Endothelial cell of umbilical vein (primary cell): ENCODE data around the gene DIAPH3. TPM values are rescaled to one million over a fixed set of nuclear protein-coding genes. Genes with fewer than 3 reads are reported as not detected.

Experiments used
- BruUV-seq: library from RNA; stranded (reverse); fragments of 400-500 nt; replicated peaks from 2 replicates; lab custom pipeline; 2021; lab: Mats Ljungman, UMichigan
- CTCF ChIA-PET: fragments of 300-600, 350-600 bp; sonication (Branson Sonifier 250); formaldehyde crosslinking; loops from one replicate; lab custom pipeline; 2021; ENCODE audit warnings: antibody characterized with exemption, inconsistent platforms; lab: Charles Lee
- POLR2A ChIA-PET: fragments of 300-600, 350-600 bp; sonication (Branson Sonifier 250); formaldehyde crosslinking; loops from one replicate; lab custom pipeline; 2021; ENCODE audit warnings: antibody characterized with exemption, inconsistent platforms; lab: Charles Lee
- DNase-seq: peaks from one replicate; pipeline ENCODE4 v3.0.0-alpha.2; 2011; ENCODE audit warnings: low read depth, low spot score
- FAIRE-seq: peaks from 2 replicates; lab custom pipeline; 2011; peaks lifted over from hg19 to GRCh38; lab: Jason Lieb, UNC
- H2AFZ ChIP-seq: 2 replicates; pipeline ENCODE4 v1.6.0; 2012; ENCODE audit warnings: low read depth, low read length, control low read depth, inconsistent platforms
- H3K27ac ChIP-seq: 2 replicates; pipeline ENCODE4 v1.5.1; 2011; ENCODE audit warnings: low read depth, mild to moderate bottlenecking, control low read depth, low read length, moderate library complexity; ENCODE audit not compliant: insufficient read depth
- H3K27me3 ChIP-seq, 2 experiments: 2 replicates each; pipeline versions ENCODE4 v1.6.0 to v1.6.1; 2011; ENCODE audit warnings: low read length in 2 of 2, mixed read lengths in 1 of 2; ENCODE audit not compliant: control insufficient read depth in 2 of 2, insufficient read depth in 2 of 2
- H3K36me3 ChIP-seq, 2 experiments: 2 replicates in 1 of 2; 3 replicates in 1 of 2; pipeline ENCODE4 v1.5.1; 2011; ENCODE audit warnings: low read length in 2 of 2, mild to moderate bottlenecking in 1 of 2, moderate library complexity in 1 of 2; ENCODE audit not compliant: control insufficient read depth in 2 of 2, insufficient read depth in 2 of 2; ENCODE audit errors: extremely low read depth in 1 of 2
- H3K4me1 ChIP-seq: 3 replicates; pipeline ENCODE4 v1.5.1; 2011; ENCODE audit warnings: mild to moderate bottlenecking, low read length; ENCODE audit not compliant: control insufficient read depth, insufficient read depth; ENCODE audit errors: extremely low read depth
- H3K4me2 ChIP-seq: 2 replicates; pipeline ENCODE4 v1.6.1; 2011; ENCODE audit warnings: low read length, control low read depth, mixed read lengths; ENCODE audit not compliant: insufficient read depth
- H3K4me3 ChIP-seq, 3 experiments: fragments of 200-600 bp in 1 of 3; sonication (generic), shearing (Covaris generic) in 1 of 3; replicated peaks in 1 of 3; 2 replicates each; pipeline ENCODE4 v1.5.1; 2011 to 2016; ENCODE audit warnings: control low read depth in 3 of 3, low read length in 3 of 3, mild to moderate bottlenecking in 2 of 3, inconsistent platforms in 1 of 3, low read depth in 1 of 3, moderate library complexity in 1 of 3; ENCODE audit not compliant: insufficient read depth in 1 of 3
- H3K79me2 ChIP-seq: 2 replicates; pipeline ENCODE4 v1.6.0; 2012; ENCODE audit warnings: low read length, inconsistent platforms; ENCODE audit not compliant: control insufficient read depth, insufficient read depth
- H3K9ac ChIP-seq: replicated peaks from 2 replicates; pipeline ENCODE3; 2011; ENCODE audit warnings: low read length, control low read depth; ENCODE audit not compliant: insufficient read depth; ENCODE audit errors: extremely low read depth
- H3K9me1 ChIP-seq: replicated peaks from 3 replicates; pipeline ENCODE4 v1.6.0; 2011; ENCODE audit warnings: mild to moderate bottlenecking, low read length; ENCODE audit not compliant: control insufficient read depth, insufficient read depth; ENCODE audit errors: extremely low read depth
- H3K9me3 ChIP-seq: replicated peaks from 2 replicates; pipeline ENCODE4 v1.5.1; 2012; ENCODE audit warnings: low read length, inconsistent platforms; ENCODE audit not compliant: control insufficient read depth, insufficient read depth
- H4K20me1 ChIP-seq: replicated peaks from 2 replicates; pipeline ENCODE3; 2011; ENCODE audit warnings: mild to moderate bottlenecking, low read length; ENCODE audit not compliant: control insufficient read depth, insufficient read depth; ENCODE audit errors: extremely low read depth
- CTCF ChIP-seq, 2 donors: IDR thresholded peaks; 1 replicate in 1 of 2; 2 replicates in 1 of 2; pipeline ENCODE4 v1.5.1; 2011; ENCODE audit warnings: low read length in 2 of 2, mild to moderate bottlenecking in 2 of 2, moderate library complexity in 2 of 2, control low read depth in 1 of 2, inconsistent platforms in 1 of 2, low read depth in 1 of 2; ENCODE audit not compliant: insufficient read depth in 1 of 2; ENCODE audit errors: extremely low read depth in 1 of 2
- EZH2 ChIP-seq: IDR thresholded peaks from 2 replicates; pipeline ENCODE4 v1.6.1; 2012; ENCODE audit warnings: borderline replicate concordance, low read depth, mild to moderate bottlenecking, moderate library complexity, low read length, inconsistent platforms; ENCODE audit not compliant: severe bottlenecking
- FOS ChIP-seq: IDR thresholded peaks from 2 replicates; pipeline ENCODE4 v1.6.1; 2011; ENCODE audit warnings: mild to moderate bottlenecking, low read length, moderate library complexity, borderline replicate concordance; ENCODE audit not compliant: insufficient read depth
- GATA2 ChIP-seq: IDR thresholded peaks from 2 replicates; pipeline ENCODE4 v1.7.0; 2011; ENCODE audit warnings: low read depth, mild to moderate bottlenecking, moderate library complexity, mixed read lengths, low read length; ENCODE audit not compliant: insufficient read length, insufficient read depth
- JUN ChIP-seq: IDR thresholded peaks from 2 replicates; pipeline ENCODE4 v1.6.1; 2011; ENCODE audit warnings: borderline replicate concordance, low read depth; ENCODE audit not compliant: insufficient read length, insufficient read depth
- MAX ChIP-seq: IDR thresholded peaks from 2 replicates; pipeline ENCODE4 v1.6.1; 2011; ENCODE audit not compliant: insufficient read depth, insufficient read length
- MYC ChIP-seq: IDR thresholded peaks from one replicate; pipeline ENCODE4 v1.6.1; 2011; ENCODE audit warnings: mild to moderate bottlenecking, low read depth, low read length
- POLR2A ChIP-seq: IDR thresholded peaks from 2 replicates; pipeline ENCODE4 v1.6.1; 2012; ENCODE audit warnings: low read depth, mild to moderate bottlenecking, control low read depth, low read length
- POLR2AphosphoS5 ChIP-seq: IDR thresholded peaks from 2 replicates; pipeline ENCODE4 v1.6.1; 2012; ENCODE audit warnings: low read depth, mild to moderate bottlenecking, control low read depth, low read length, moderate library complexity; ENCODE audit not compliant: insufficient read depth
- dilution Hi-C: fragments of 300-500 bp; cut with MboI; formaldehyde crosslinking; loops from one replicate; pipeline ENCODE4 v1.15.0; 2019; ENCODE audit warnings: low sequenced_read_pairs; ENCODE audit not compliant: extremely low pct_ligation_motif_present
- intact Hi-C: fragments of 100-400 bp; cut with micrococcal nuclease; formaldehyde crosslinking; loops from one replicate; pipeline ENCODE4 v1.10.0; 2022
- polyA plus RNA-seq, 4 experiments: library from polyadenylated mRNA; depleted of rRNA in 3 of 4; stranded (reverse) in 3 of 4; unstranded in 1 of 4; fragments of >200 nt; gene quantifications; 2 replicates each; pipeline versions ENCODE4 v1.2.1 to v1.2.3, GENCODE V29; 2011 to 2012; ENCODE audit warnings: missing spikeins in 1 of 4
- total RNA-seq: library from RNA; stranded (reverse); gene quantifications from 2 replicates; pipeline ENCODE4 v1.2.3, GENCODE V29; 2021

DIAPH3 gene
- total and polyA plus RNA-seq, 2 donors (not counting 3 experiments of a cell fraction or from before 2014, with no cell fraction given): 9.9 to 44.0 TPM

- CTCF ChIA-PET: no interaction called here
- no peak for DNase-seq
- Histone ChIP-seq H3K36me3 (peaks cover 0 to 3% of the 10 kb centered on the region in 2 experiments), H3K4me3 (no peak overlapping the region), H3K4me1 (no peaks in the 10 kb centered on the region), H4K20me1 (no peaks in the 10 kb centered on the region), H3K27ac (no peak overlapping the region), H3K9me1 (peaks cover 3% of the 10 kb centered on the region), H3K9ac (no peak overlapping the region), H3K9me3 (no peaks in the 10 kb centered on the region), H3K27me3 (no peaks in the 10 kb centered on the region), H2AFZ (no peak overlapping the region), H3K4me2 (no peak overlapping the region), H3K79me2 (no peaks in the 10 kb centered on the region)
- dilution Hi-C loops (no loop called here), intact Hi-C loops (no loop called here)
- BruUV-seq: no TSS peak
- no peak for FAIRE-seq
- POLR2A ChIA-PET: no interaction called here
- TF ChIP-seq EZH2 (no peak), POLR2AphosphoS5 (no peak), FOS (no peak), CTCF (IDR thresholded peaks at IDR 0.05; ENCODE audit: extremely low read depth in 1 of 2, insufficient read depth in 1 of 2, low read depth in 1 of 2, low read length in 2 of 2) (no peak), GATA2 (no peak), MAX (no peak), JUN (no peak), MYC (no peak), POLR2A (no peak)
Measured at GRCh38 chr13:59991395-59991794, 172.3 kb downstream of the DIAPH3 start.
